HG03565 (cell line): Measurements from ENCODE around the gene PPP1R17.

Source experiments
- ATAC-seq: cut with Tn5 transposase; IDR thresholded peaks from one replicate; pipeline ENCODE4 v1.9.1; 2021; ENCODE audit warnings: mild to moderate bottlenecking, moderate library complexity; ENCODE audit not compliant: unreplicated experiment

Gene PPP1R17

DNA sequence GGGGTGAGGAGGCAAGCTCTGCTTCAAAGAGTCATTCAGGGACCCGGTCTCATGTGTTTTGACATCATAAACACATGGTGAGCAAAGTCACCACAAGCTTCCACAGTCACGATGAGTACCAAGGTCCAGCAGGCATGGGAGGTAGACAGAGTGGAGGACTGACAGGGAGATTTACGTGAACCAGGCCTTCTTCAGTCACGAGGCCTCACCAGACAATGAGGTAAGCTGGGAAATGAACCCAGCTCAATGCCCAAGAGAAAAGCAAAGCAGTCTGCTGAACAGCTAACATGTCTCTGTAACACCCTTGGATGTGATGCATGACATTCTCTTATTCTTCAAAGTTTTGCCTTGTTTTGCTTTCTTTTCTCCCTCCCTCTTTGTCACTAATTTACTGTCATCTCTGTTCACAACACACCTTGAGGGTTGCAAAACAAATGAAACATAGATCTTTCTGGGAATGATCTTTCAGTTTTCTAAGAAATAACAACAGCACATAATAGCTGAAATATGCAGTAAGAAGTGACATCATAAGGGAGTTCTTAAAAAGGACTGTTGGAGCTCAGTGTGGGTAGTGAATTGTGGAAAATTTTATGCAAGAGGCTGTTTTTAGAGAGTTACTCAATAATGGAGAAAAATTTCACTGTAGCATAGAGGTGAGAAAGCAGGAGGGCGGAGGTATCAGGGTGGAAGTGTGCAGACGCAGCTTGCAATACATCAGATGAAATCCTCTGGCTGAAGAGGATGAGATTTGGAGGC, 9.0 kb downstream of the PPP1R17 start:
- no peak for ATAC-seq

DNA sequence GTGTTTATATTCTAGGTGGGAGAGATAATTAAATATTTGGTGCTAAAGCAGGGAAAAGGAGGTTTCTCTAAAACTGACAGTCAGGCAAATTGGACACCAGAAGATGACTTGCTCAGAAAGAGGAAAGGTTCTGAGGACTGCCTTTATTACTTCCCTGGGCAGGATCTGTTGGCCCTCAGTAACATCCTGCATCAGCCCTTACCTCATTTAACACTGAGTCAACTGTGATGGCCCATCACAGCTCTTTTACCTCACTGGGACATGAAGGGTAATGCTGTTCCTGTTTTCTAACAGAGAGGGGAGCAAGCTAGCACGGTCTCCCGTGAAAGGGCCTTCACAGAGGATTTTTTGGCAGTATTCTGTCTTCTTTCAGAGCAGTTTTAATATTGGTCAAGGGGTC, 12.0 kb downstream of the PPP1R17 start:
- ATAC-seq, result no peak

DNA sequence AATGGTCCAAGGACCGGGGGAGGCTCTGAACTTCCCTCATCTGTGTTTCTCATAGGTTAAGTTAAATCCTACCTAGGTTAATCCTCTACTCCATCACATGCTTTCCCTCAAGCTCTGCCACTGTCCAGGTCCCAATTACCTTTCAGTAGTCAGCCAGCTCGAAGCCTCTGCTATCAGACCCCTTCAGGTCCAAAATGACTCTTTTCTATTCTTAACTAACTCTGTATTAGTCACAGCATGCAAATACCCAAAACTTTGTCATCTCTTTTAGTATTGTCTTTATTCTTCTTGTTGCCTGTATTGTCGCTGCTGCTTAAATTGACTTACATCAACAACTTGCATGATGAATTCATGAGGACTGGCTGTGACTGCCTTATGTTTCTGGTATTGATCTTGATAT, 15.3 kb downstream of the PPP1R17 start:
- ATAC-seq, result no peak

DNA sequence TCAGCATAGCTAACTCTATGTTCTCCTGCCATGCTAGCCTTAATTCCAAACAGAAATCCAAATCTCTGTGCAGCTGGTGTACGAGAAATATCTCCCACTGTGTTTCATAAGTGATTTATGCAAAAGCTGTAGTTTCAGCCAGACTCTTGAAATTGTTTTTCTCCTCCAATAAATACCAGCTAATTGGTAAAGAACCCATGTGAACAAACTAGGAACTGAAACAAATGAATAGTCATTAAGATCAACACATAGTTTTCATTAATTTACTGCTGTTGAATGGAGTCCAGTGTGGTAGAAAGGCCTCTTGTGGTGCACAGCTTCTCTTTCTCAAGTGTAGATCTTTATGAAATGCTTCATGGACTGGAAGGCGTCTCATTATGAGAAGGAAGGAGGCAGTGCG, 18.4 kb downstream of the PPP1R17 start:
- ATAC-seq, result peak; percentile 52

DNA sequence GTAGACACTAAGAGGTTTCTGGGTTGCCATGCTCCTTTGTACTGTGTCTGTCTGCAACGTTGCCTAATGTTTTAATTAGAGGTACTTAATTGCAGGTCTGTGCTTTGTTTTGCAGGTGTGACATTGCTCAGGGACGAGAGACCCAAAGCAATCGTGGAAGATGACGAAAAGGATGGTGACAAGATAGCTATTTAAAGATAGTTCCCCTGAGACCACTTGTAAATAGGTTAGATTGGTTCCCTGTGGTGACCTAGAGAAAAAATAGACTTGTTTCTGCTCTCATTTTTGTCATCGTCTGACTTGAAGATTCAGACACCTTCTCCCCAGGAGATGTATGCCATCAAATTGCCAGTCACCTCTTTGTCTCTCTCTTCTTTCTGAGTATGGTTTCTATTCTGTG, 20.1 kb downstream of the PPP1R17 start:
- ATAC-seq, result no peak

DNA sequence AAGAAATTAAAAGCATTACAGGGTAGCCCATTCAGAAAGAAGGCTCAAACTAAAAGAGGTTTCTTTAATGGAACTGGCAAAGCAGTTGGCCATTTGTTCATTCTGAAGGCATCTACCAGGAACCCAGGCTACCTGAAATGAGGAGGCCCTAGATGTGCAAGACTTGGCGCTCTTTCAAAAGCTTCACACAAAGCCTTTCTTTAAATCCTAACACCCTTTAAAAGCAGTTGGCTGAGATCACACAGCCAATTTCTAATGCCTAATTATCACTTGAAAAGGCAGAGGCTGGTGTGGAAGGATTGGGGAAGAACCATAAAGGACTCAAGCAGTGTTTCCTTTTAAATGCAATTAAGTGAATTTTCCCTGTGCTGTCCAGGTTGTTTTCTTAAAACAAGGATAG, 23.2 kb downstream of the PPP1R17 start:
- no peak for ATAC-seq

DNA sequence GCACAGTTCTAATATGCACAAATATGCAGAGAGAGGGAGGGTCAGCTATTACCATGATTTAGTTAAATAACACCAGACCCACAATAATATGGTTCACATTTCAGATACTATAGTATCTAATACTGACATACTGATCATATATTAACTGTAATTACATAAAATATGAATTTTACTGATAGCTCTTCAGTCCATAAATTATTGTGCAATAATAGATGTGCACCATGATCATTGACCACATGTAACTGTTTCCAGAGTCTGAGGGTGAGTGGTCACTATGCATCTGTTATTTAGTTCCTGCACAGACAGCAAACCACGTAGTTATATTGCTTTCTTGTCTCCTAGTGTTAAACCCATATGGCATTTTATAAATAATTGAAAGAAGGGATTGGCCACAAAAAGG, 29.3 kb downstream of the PPP1R17 start:
- no peak for ATAC-seq

DNA sequence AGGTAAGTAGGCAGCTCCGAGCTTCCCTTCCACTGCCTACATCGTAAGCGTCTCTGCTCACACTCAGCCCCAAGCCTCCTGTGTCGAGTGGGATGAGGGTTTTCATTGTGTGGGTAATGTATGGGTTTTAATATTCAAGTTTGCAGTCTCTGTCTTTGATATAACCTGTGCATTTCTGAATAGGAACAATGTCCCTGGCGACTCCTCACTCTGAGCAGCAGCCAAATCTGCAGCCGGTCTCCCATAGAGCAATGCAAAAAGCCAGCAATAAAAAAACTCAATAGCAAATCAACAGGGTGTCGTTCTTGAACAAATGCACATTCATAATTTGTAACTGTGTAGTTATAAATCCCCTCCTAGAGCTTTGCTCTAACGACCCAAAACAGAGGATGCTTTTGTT, 33.4 kb downstream of the PPP1R17 start:
- ATAC-seq, result no peak

DNA sequence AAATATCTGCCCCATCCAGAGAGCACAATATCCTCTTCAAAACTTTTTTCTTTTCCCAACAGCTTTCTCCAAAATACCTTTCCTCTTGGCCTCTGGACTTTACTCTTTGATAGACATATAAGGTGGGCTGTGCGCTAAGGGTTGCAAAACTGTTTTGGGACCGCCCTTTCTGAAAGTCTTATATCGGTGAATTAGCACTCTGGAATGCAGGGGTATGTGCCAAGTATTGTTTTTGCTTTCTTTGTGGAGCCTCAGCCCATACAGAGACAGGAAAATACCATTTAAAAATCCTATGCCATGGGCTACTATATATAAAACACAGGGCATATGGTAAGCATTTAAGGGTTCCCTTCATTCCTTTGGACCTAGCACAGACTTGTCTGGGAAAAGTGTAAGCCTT, 37.7 kb downstream of the PPP1R17 start:
- no peak for ATAC-seq

DNA sequence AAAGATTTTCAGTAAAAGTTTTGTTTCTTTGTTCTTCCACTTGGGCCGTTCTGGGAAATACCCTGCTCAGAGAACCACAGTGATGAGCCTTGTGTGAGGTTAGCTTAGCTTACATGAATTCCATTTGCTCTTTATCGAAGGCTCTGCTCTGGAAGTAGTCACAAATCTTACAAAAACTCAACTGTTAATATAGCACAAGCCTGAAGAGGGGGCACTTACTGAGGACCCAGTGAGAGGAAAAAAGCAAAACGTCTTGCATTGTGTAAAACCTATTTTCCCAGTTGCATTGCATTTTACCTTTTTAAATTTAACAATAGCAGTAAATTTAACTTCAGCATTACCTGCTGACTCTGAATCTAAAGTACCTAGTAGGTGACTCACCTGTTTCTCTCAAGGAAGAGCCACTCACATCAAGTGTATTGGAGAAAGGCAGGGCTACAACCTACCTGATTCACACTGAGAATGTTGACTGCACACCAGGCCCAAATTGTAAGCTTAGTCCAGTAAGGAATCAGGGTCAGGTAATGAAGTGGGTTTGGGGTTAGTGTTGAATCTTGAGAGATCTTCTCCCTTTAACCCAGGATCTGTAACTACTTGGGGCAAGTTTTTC, 42.3 kb downstream of the PPP1R17 start:
- ATAC-seq, result no peak

DNA sequence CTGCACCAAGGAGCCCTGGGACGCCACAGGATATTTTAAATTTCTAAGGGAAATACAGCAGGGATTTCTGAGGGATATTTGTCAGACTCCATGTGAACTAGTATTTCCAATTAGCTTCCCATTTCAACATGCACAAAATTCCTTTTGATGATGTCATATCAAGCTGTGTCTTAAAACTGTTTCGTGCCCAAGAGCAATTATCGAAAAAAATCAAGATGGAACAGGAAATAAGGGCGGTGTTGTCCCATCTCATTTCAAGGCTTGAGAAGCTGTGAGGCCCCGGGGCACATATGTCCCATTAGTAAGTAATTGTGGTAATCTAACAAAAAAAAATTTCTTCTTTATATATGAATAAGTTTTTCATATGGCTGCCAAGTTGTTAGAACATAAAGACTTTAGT, 47.4 kb downstream of the PPP1R17 start:
- no peak for ATAC-seq

DNA sequence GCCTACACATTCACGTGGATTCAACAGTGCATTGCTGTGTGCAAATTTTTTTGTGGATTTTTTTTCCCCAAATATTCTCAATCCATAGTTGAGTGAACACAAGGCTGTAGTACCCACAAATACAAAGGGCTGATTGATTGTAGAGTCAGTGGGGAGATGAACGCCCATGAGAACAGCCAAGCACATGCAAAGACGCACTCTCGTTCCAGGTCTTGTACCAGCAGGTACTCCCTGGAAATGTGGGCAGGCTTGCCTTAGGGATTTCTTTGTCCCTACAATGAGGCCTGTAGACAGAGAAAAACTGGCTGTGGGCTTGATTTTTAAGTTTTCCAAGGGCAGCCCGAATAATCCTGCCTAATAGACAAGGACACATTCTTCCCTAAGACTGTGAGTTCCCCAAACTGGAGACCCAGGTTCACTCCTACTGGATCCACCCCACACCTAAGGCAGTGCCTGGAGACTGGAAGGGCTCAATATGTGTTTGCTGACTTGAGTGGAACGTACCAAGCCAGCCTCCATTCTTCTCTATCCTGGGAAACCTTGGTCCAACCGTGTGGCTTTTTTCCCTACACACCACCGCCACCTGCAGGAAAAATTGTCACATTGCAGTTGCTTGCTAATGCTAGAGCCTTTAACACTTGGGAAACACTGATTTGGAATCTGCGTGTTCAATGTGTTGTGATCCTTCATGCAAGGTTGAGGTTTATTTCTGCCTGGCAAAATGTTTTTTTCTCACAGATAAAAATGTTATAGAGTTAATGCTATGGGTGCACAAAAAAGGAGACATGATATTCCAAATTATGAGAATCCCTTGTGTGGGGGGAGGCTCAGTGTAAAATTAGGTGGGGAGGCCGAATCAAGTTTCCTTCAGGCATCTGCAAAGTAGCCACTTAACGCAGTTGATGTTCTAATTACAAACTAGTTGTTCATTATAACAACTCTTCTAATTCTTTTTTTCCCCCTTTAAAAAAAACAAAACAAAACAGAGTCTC, 49.3 kb downstream of the PPP1R17 start:
- no peak for ATAC-seq

DNA sequence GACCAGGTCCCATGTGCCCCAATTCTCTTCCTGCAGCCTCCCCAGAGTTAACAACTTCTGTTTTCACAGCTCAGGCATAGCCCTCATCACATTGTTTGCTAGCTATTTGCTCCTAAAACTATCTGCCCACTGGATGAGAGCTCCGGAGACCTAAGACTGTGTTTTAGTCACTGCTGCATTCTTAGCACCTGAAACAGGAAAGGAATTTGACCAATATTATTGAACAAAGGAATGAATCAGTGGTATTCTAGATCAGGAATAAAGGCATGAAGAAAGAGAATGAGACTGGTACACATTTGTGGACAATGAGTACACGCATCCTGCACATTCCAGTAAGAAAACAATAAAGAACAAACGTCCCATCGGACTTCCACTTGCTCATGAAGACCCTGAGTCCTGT, 54.8 kb downstream of the PPP1R17 start:
- no peak for ATAC-seq

DNA sequence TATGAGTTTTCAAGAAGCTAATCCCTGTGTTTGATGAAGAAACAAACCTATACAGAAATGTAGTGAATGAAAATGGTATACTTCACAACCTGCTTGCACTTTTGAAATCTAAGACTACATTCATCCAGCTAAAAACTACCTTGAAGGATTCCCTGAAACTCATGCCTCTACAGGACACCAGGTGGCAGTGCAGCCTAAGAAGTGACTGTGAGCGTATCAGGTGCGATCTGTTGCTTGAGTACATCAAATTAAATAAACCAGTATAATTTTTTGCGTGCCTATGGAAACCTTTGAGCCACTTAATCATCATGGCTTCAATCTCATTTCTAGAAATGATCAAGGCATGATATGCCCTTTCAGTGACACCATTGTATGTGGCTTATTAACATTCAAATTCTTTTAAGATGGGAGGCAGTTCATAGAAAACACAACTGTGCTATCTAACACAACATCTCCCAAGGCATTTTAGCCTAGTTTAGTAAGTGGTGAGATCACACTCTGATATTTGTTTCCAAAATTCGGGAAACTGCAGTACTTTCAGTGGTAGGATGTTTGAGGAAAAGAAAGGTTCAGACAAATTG, 57.4 kb downstream of the PPP1R17 start:
- ATAC-seq, result peak; percentile 68

DNA sequence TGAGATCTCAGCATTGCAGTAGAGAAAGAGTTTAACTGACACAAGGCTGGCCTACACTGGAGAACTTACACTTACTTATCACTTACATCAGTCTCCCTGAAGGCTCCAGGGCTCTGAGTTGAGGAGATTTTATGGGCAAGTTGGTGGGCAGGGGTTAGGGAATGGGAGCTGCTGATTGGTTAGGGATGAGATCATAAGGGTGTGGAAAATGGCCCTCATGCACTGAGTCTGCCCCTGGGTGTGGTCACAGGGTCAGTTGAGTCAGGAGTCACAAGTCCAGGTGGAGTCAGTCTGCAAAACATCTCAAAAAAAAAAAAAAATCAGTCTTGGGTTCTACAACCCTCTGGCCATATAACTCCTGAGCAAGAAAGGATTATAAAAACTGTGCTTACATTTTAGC, 60.5 kb downstream of the PPP1R17 start:
- ATAC-seq, result no peak

DNA sequence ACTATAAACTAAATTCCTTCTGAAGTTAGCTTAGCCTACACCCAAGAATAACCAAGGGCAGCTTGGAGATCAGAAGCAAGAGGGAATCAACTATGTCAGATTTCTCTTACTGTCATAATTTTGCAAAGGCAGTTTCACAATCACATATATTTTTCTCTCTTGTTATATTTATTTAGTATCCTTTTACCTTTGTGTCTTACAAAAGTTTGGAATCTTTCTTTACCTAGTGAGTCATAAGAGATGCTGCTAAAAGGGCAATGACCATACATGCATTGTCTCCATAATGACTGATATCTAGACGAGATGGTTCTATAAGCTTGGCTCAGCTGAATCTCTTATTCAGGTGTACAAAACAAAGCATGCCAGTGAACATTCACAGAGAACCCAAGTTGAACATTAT, 61.1 kb downstream of the PPP1R17 start:
- ATAC-seq, result no peak

DNA sequence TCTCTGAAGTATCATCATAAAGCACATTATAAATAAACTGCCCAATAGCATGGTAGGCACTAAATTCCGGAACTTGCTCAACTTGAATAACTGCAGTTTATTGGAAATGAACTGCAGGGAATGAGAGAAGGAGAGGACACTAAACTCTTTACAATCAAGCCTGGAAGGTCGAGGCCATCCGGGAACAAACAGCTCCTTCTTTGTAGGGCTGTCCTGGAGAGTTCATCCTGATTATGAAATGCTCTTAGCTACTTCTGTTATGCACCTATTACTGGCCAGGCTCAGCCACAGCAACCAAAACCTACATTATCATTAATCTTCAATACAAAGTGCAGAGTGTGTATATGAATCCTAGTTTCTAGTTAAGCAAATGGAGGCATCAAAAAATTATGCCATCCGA, 64.7 kb downstream of the PPP1R17 start:
- no peak for ATAC-seq
